ENCODE data around the gene SRD5A2. TPM values are rescaled to one million over a fixed set of nuclear protein-coding genes. Genes with fewer than 3 reads are reported as not detected.

Gene SRD5A2
- total and polyA plus RNA-seq, 12 donors: under 0.01 TPM; not detected in 11

DNA sequence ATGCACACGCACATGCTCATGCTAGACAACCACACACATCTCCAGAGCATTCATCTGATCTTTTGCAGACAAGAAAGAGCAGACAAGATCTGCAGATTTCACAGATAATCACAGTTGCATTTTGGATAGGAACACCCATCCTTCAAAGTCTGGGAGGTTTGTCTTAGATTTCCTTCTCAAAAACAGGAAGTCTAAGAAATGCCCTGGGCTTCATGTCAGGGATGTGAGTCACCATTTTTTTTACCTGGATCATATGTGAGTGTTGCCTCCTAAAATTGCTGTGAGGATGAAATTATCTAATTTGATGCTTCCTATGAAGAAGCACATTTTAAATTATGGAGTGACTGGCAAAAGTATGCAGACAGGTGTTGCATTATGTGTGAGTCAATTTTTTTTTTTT lies 46.1 kb downstream of the SRD5A2 start:
- Histone ChIP-seq H3K4me1 (no peaks in the 10 kb centered on the region), H3K36me3 (no peaks in the 10 kb centered on the region), H3K27ac (no peak overlapping the region), H3K4me3 (no peak overlapping the region), H3K27me3 (peaks cover 0 to 11% (median 0%) of the 10 kb centered on the region in 7 donors), H3K9me3 (no peaks in the 10 kb centered on the region)
- WGBS, 2 donors: 83 to 93% methylated on average over 1 of the region's 1 CpG
- ATAC-seq (no peak), DNase-seq (no peak)
- TF ChIP-seq, protein P1, sequence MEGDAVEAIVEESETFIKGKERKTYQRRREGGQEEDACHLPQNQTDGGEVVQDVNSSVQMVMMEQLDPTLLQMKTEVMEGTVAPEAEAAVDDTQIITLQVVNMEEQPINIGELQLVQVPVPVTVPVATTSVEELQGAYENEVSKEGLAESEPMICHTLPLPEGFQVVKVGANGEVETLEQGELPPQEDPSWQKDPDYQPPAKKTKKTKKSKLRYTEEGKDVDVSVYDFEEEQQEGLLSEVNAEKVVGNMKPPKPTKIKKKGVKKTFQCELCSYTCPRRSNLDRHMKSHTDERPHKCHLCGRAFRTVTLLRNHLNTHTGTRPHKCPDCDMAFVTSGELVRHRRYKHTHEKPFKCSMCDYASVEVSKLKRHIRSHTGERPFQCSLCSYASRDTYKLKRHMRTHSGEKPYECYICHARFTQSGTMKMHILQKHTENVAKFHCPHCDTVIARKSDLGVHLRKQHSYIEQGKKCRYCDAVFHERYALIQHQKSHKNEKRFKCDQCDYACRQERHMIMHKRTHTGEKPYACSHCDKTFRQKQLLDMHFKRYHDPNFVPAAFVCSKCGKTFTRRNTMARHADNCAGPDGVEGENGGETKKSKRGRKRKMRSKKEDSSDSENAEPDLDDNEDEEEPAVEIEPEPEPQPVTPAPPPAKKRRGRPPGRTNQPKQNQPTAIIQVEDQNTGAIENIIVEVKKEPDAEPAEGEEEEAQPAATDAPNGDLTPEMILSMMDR (IDR thresholded peaks at IDR 0.05): no peak
- intact Hi-C loops (cut with DNase I): no loop called here

DNA sequence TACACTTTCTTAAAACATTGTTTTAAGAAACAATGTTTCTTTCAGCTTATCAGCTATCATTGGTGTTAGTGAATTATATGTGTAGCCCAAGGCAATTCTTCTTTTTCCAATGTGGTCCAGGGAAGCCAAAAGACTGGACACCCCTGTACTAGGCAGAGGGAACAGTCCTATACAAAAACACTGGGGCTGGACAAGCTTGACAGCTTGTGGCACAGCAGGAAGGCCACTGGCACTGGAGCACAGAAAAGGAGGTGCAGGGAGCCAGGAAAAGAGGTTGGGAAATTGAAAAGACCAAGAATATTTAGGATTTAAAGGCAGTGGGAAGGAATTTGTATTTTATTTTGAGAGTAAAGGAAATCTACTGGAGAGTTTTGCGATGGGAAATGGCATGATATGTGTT lies 47.7 kb downstream of the SRD5A2 start:
- no peak overlapping the region for H3K4me3 ChIP-seq
- no peaks in the 10 kb centered on the region for H3K36me3 ChIP-seq
- intact Hi-C loops (cut with DNase I): no loop called here
- WGBS, 2 donors: 89 to 92% methylated on average over 1 of the region's 1 CpG
- H3K27me3 ChIP-seq: peaks cover 0 to 13% (median 0%) of the 10 kb centered on the region in 7 donors
- H3K9me3 ChIP-seq: no peaks in the 10 kb centered on the region
- TF ChIP-seq, protein P1 (IDR thresholded peaks at IDR 0.05): no peak
- no peak overlapping the region for H3K27ac ChIP-seq
- no peaks in the 10 kb centered on the region for H3K4me1 ChIP-seq
- ATAC-seq: no peak
- no peak for DNase-seq

DNA sequence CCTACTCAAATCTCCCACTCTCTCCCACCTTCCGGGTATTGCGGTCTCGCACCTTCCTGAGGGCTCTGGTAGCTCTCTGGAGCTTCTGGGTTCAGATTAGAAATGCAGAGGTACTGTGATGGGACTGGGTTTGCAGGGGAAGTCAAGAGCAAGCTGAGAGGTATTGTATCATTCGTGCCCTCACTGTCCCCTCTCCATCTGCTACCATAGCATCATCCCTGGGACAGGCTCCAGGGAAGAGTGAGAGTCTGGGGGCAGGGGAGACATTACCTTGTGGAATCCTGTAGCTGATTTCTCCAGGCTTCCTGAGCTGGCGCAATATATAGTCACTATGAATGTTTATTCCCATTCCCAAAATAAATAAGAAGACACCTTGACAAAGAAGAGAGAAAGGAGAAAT lies 49.6 kb downstream of the SRD5A2 start:
- no peaks in the 10 kb centered on the region for H3K9me3 ChIP-seq
- no peak for ATAC-seq
- peaks cover 0 to 13% (median 0%) of the 10 kb centered on the region in 7 donors for H3K27me3 ChIP-seq
- H3K36me3 ChIP-seq: no peaks in the 10 kb centered on the region
- WGBS, 2 donors: 93 to 94% methylated on average over 5 of the region's 5 CpGs
- intact Hi-C loops (cut with DNase I): no loop called here
- no peaks in the 10 kb centered on the region for H3K4me1 ChIP-seq
- H3K27ac ChIP-seq: no peak overlapping the region
- no peak overlapping the region for H3K4me3 ChIP-seq
- TF ChIP-seq, protein P1 (IDR thresholded peaks at IDR 0.05): no peak
- DNase-seq: no peak

DNA sequence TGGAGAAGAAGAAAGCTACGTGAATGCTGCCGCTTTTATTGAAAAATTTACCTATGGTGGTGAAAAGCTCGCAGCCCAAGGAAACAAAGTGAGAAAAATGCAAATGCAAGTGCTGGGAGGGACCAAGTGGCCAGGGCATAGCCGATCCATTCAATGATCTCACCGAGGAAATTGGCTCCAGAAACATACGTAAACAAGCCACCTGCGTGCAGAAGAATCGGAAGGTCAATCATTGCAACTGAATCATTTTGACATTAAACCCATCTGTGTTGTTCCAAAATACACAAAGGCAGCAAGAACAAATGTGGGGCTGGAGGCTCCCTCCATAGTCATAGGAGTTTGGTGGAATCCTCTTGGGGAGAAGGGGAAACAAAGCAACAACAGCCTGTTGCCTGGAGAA lies 51.5 kb downstream of the SRD5A2 start:
- DNase-seq (no peak), ATAC-seq (no peak)
- no peak overlapping the region for H3K4me3 ChIP-seq
- no peaks in the 10 kb centered on the region for H3K4me1 ChIP-seq
- no peaks in the 10 kb centered on the region for H3K36me3 ChIP-seq
- H3K27me3 ChIP-seq: peaks cover 0 to 29% (median 0%) of the 10 kb centered on the region in 7 donors
- H3K27ac ChIP-seq: no peak overlapping the region
- TF ChIP-seq, protein P1 (IDR thresholded peaks at IDR 0.05): no peak
- WGBS, 2 donors: 89 to 94% methylated on average over 8 of the region's 8 CpGs
- intact Hi-C loops (cut with DNase I): loop anchor here in 6 of 10 donors (5.0 to 10.0 kb wide), 3 partner anchors 124 to 814 kb away; no protein-coding TSS in a partner anchor
- H3K9me3 ChIP-seq: no peaks in the 10 kb centered on the region

Measured in heart right ventricle (tissue), 16 donors.